HepG2 (cell line): ENCODE measurements around the gene ANKFY1. TPM values are rescaled to one million over a fixed set of nuclear protein-coding genes. Genes with fewer than 3 reads are reported as not detected.

Source experiments
- ATAC-seq: fragments of 200-7000 bp; cut with Tn5 transposase; 3 replicates; pipeline ENCODE4 v1.9.1; 2020; ENCODE audit warnings: mild to moderate bottlenecking, moderate library complexity
- BruUV-seq: library from RNA; stranded (reverse); fragments of 400-500 nt; replicated peaks from 2 replicates; lab custom pipeline; 2021; lab: Mats Ljungman, UMichigan
- CTCF ChIA-PET: fragments of 300-600 bp; formaldehyde crosslinking; extraction: SDS; loops from one replicate; lab custom pipeline; 2021; ENCODE audit warnings: low total read pairs, inconsistent platforms, low intra/inter-chr PET ratio; lab: Yijun Ruan, JAX
- POLR2A ChIA-PET: fragments of 350-600 bp; sonication (Branson Sonifier 250); formaldehyde crosslinking; loops from one replicate; lab custom pipeline; 2020; ENCODE audit warnings: antibody characterized with exemption, inconsistent platforms; lab: Yijun Ruan, JAX
- DNase-seq: peaks from one replicate; pipeline ENCODE4 v3.0.0-alpha.2; 2015; ENCODE audit warnings: low spot score
- FAIRE-seq: peaks from 3 replicates; lab custom pipeline; 2011; peaks lifted over from hg19 to GRCh38; lab: Jason Lieb, UNC
- H2AFZ ChIP-seq: one replicate; pipeline ENCODE4 v1.6.1; 2011; ENCODE audit warnings: low read length, inconsistent platforms
- H3K27ac ChIP-seq: fragments of 300-600 bp; 3 replicates; pipeline ENCODE4 v1.8.0; 2011; ENCODE audit warnings: mixed run types, mild to moderate bottlenecking, mixed read lengths, low read length, inconsistent platforms; ENCODE audit not compliant: insufficient read depth; ENCODE audit errors: extremely low read length
- H3K27me3 ChIP-seq, 2 experiments: fragments of 200-600 bp in 1 of 2; 2 replicates in 1 of 2; 3 replicates in 1 of 2; pipeline versions ENCODE4 v1.6.0 to v1.8.0; 2011; ENCODE audit warnings: low read length in 2 of 2, mild to moderate bottlenecking in 2 of 2, moderate library complexity in 2 of 2, inconsistent platforms in 1 of 2; ENCODE audit not compliant: insufficient read depth in 2 of 2, control insufficient read depth in 1 of 2
- H3K36me3 ChIP-seq, 2 experiments: fragments of 200-600 bp in 1 of 2; replicated peaks in 1 of 2; 2 replicates in 1 of 2; 3 replicates in 1 of 2; pipeline versions ENCODE4 v1.5.1 to v1.8.0; 2011; ENCODE audit warnings: low read length in 2 of 2, inconsistent platforms in 1 of 2; ENCODE audit not compliant: insufficient read depth in 2 of 2, control insufficient read depth in 1 of 2
- H3K4me1 ChIP-seq: 2 replicates; pipeline ENCODE4 v1.5.1; 2012; ENCODE audit warnings: low read length, inconsistent platforms; ENCODE audit not compliant: insufficient read depth
- H3K4me2 ChIP-seq: 2 replicates; pipeline ENCODE4 v1.6.0; 2011; ENCODE audit warnings: low read depth, low read length, inconsistent platforms
- H3K4me3 ChIP-seq, 3 experiments: fragments of 200-600 bp in 1 of 3; sonication (generic), shearing (Covaris generic) in 1 of 3; replicated peaks in 1 of 3; 2 replicates each; pipeline ENCODE4 v1.5.1; 2011 to 2016; ENCODE audit warnings: low read length in 3 of 3, inconsistent platforms in 2 of 3, low read depth in 2 of 3, mild to moderate bottlenecking in 2 of 3, control low read depth in 1 of 3, mixed read lengths in 1 of 3; ENCODE audit not compliant: insufficient read depth in 1 of 3
- H3K79me2 ChIP-seq: one replicate; pipeline ENCODE4 v1.6.1; 2011; ENCODE audit warnings: low read length, inconsistent platforms; ENCODE audit not compliant: insufficient read depth
- H3K9ac ChIP-seq: 2 replicates; pipeline ENCODE4 v1.6.0; 2011; ENCODE audit warnings: mild to moderate bottlenecking, low read depth, low read length, inconsistent platforms; ENCODE audit not compliant: insufficient read depth
- H3K9me3 ChIP-seq: 2 replicates; pipeline ENCODE4 v1.5.1; 2012; ENCODE audit warnings: mild to moderate bottlenecking, low read length
- H4K20me1 ChIP-seq: 2 replicates; pipeline ENCODE4 v1.6.0; 2011; ENCODE audit warnings: inconsistent platforms, mild to moderate bottlenecking, low read length, moderate library complexity; ENCODE audit not compliant: insufficient read depth
- ARID4A ChIP-seq: sonication (generic); formaldehyde crosslinking; IDR thresholded peaks from 2 replicates; pipeline ENCODE4 v1.5.0; 2020; ENCODE audit warnings: mild to moderate bottlenecking, missing genetic modification reagents, borderline replicate concordance
- BCL6 ChIP-seq: IDR thresholded peaks from 2 replicates; pipeline ENCODE4 v1.6.1; 2016; ENCODE audit warnings: missing genetic modification reagents, missing compliant biosample characterization
- NR1H2 ChIP-seq: sonication (generic); formaldehyde crosslinking; IDR thresholded peaks from 2 replicates; pipeline ENCODE4 v1.8.1; 2022; ENCODE audit warnings: low read depth, missing genetic modification reagents, borderline replicate concordance
- PRDM10 ChIP-seq: sonication (generic); formaldehyde crosslinking; IDR thresholded peaks from 2 replicates; pipeline ENCODE4 v1.4.0; 2020; ENCODE audit warnings: low read depth, missing genetic modification reagents
- ZNF557 ChIP-seq: sonication (generic); formaldehyde crosslinking; IDR thresholded peaks from 2 replicates; pipeline ENCODE4 v1.4.0; 2020; ENCODE audit warnings: missing genetic modification reagents
- WGBS: methylation state at CpG from one replicate; pipeline ENCODE4 v1.1.6; 2017; ENCODE audit warnings: low lambda C conversion rate; 5-methylcytosine and 5-hydroxymethylcytosine counted together
- in situ Hi-C: cut with HindIII; loops from 2 replicates; pipeline ENCODE4 v1.10.0; 2017; ENCODE audit warnings: low pct_unique_long_range_greater_than_20kb; ENCODE audit not compliant: extremely low pct_ligation_motif_present
- intact Hi-C: fragments of 100-400 bp; cut with micrococcal nuclease; formaldehyde crosslinking; loops from one replicate; pipeline ENCODE4 v1.10.0; 2022; ENCODE audit not compliant: unreplicated experiment
- polyA plus RNA-seq, 8 experiments: library from polyadenylated mRNA; depleted of rRNA in 3 of 8; stranded (reverse) in 7 of 8; unstranded in 1 of 8; fragments of >200 nt; fragmentation: Illumina TruSeq in 4 of 8; extraction: Trizol in 4 of 8; gene quantifications; 2 replicates each; pipeline versions ENCODE4 v1.2.1 to v1.2.3, GENCODE V29; 2011 to 2016; ENCODE audit warnings: low read depth in 4 of 8, missing spikeins in 1 of 8, mixed read lengths in 1 of 8; ENCODE audit not compliant: insufficient read depth in 1 of 8
- total RNA-seq, 5 experiments: library from RNA; depleted of rRNA; stranded (reverse); fragments of >200 nt; fragmentation: Illumina TruSeq; extraction: Trizol; gene quantifications; 2 replicates each; pipeline ENCODE4 v1.2.3, GENCODE V29; 2016; ENCODE audit warnings: low read depth in 1 of 5
- TF ChIP-seq, protein P1 (sequence below): sonication (generic); formaldehyde crosslinking; IDR thresholded peaks from 2 replicates; pipeline ENCODE4 v1.4.0; 2020; ENCODE audit warnings: missing genetic modification reagents; ENCODE audit errors: not compliant biosample characterization

The ANKFY1 gene
- total and polyA plus RNA-seq, 2 of the 13 experiments (the other 11 are each of a cell fraction or from before 2014, with no cell fraction given), result 11.9 to 16.8 TPM

- no peak for TF ChIP-seq ARID4A (CRISPR knock-in tag)
- TF ChIP-seq, protein P1, sequence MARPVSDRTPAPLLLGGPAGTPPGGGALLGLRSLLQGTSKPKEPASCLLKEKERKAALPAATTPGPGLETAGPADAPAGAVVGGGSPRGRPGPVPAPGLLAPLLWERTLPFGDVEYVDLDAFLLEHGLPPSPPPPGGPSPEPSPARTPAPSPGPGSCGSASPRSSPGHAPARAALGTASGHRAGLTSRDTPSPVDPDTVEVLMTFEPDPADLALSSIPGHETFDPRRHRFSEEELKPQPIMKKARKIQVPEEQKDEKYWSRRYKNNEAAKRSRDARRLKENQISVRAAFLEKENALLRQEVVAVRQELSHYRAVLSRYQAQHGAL, result no peak
- no peak for TF ChIP-seq NR1H2 (CRISPR knock-in tag)
- TF ChIP-seq BCL6 (CRISPR knock-in tag), result no peak
- TF ChIP-seq, all 625 proteins: peak for 0
Observed at GRCh38 chr17:4215882-4216570, 47.8 kb downstream of the ANKFY1 start (continued).

- no peak overlapping the region for H3K9ac ChIP-seq
Observed at GRCh38 chr17:4214157-4214556, 49.6 kb downstream of the ANKFY1 start.

More at GRCh38 chr17:4214157-4214556, 49.6 kb downstream of the ANKFY1 start:
- in situ Hi-C loops, result no loop called here
- H3K9me3 ChIP-seq, result no peaks in the 10 kb centered on the region
- TF ChIP-seq ZNF557 (CRISPR knock-in tag), result no peak
- TF ChIP-seq PRDM10 (CRISPR knock-in tag), result no peak
- TF ChIP-seq, all 625 proteins: peak for 0
- no peak overlapping the region for H2AFZ ChIP-seq
- ATAC-seq, result no peak
- H3K27me3 ChIP-seq, result no peaks in the 10 kb centered on the region
- no peak overlapping the region for H3K27ac ChIP-seq
- CTCF ChIA-PET, result interaction anchor here (2.1 kb wide), 1 partner anchor 198 kb away, joined by 19 read pairs; no protein-coding TSS in a partner anchor
- BruUV-seq, result no TSS peak
- H3K36me3 ChIP-seq, result peaks cover 5 to 23% of the 10 kb centered on the region in 2 experiments
- no peak overlapping the region for H3K4me3 ChIP-seq
- H3K4me2 ChIP-seq, result no peak overlapping the region
- peaks cover 2% of the 10 kb centered on the region for H3K79me2 ChIP-seq
- intact Hi-C loops, result no loop called here
- POLR2A ChIA-PET, result no interaction called here
- FAIRE-seq, result no peak
- WGBS, result 98% methylated on average over 6 of the region's 6 CpGs
- no peaks in the 10 kb centered on the region for H4K20me1 ChIP-seq
- 0 out of 2 replicates have a peak, but pooled peaks cover 5% of the 10 kb centered on the region for H3K4me1 ChIP-seq
- no peak for DNase-seq
